GM12892 (cell line): ENCODE data around the gene CIC.

ENCODE experiments used
- DNase-seq: peaks from one replicate; pipeline ENCODE4 v3.0.0; 2011; ENCODE audit not compliant: insufficient read length
- FAIRE-seq: peaks from 2 replicates; lab custom pipeline; 2011; peaks lifted over from hg19 to GRCh38; lab: Jason Lieb, UNC
- POLR2A ChIP-seq: IDR thresholded peaks from 2 replicates; pipeline ENCODE4 v1.6.1; 2011; ENCODE audit warnings: low read depth, low read length, control low read depth
- POLR2AphosphoS5 ChIP-seq: IDR thresholded peaks from 2 replicates; pipeline ENCODE4 v1.6.1; 2011; ENCODE audit warnings: low read depth, low read length, control low read depth
- TAF1 ChIP-seq: IDR thresholded peaks from 2 replicates; pipeline ENCODE4 v1.6.1; 2011; ENCODE audit warnings: low read depth, mild to moderate bottlenecking, control low read depth, low read length, borderline replicate concordance

CIC gene

GRCh38 chr19:42275103-42275502, 6.1 kb downstream of the CIC start:
- TF ChIP-seq TAF1 (no peak), POLR2A (0 out of 2 replicates have a peak, but pooled peaks have one; percentile 17)
- no peak for FAIRE-seq
- no peak for DNase-seq

GRCh38 chr19:42275517-42275916, 6.5 kb downstream of the CIC start:
- FAIRE-seq, result no peak
- TF ChIP-seq TAF1 (no peak), POLR2A (0 out of 2 replicates have a peak, but pooled peaks have one; percentile 9)
- no peak for DNase-seq

GRCh38 chr19:42276284-42276683, 7.2 kb downstream of the CIC start:
- no peak for TF ChIP-seq POLR2AphosphoS5
- no peak for TF ChIP-seq TAF1
- no peak for TF ChIP-seq POLR2A
- FAIRE-seq (no peak), DNase-seq (no peak)

GRCh38 chr19:42276821-42277220, 7.8 kb downstream of the CIC start:
- no peak for TF ChIP-seq POLR2AphosphoS5
- TF ChIP-seq POLR2A, result no peak
- no peak for TF ChIP-seq TAF1
- FAIRE-seq (peak; percentile 14), DNase-seq (no peak)

GRCh38 chr19:42277821-42278451, 8.9 kb downstream of the CIC start:
- 0 out of 2 replicates have a peak, but pooled peaks have one; percentile 24 for TF ChIP-seq POLR2A
- no peak for TF ChIP-seq TAF1
- DNase-seq (no peak), FAIRE-seq (no peak)

GRCh38 chr19:42278452-42279154, 9.6 kb downstream of the CIC start:
- TF ChIP-seq TAF1 (no peak), POLR2AphosphoS5 (no peak), POLR2A (no peak)
- no peak for DNase-seq
- no peak for FAIRE-seq

- TF ChIP-seq POLR2A, result no peak
- TF ChIP-seq POLR2AphosphoS5, result no peak; the same call in 1 of the 2 replicates
- no peak for TF ChIP-seq TAF1
- FAIRE-seq, result peak; percentile 76
- DNase-seq, result no peak
Measured at GRCh38 chr19:42279155-42279901, 10.3 kb downstream of the CIC start.

GRCh38 chr19:42279902-42280814, 11.1 kb downstream of the CIC start:
- peak; percentile 99 for DNase-seq
- peak; percentile 99 for FAIRE-seq
- no peak for TF ChIP-seq TAF1
- TF ChIP-seq POLR2AphosphoS5, result peak; percentile 50; the same call in 1 of the 2 replicates
- peak; percentile 40; the same call in 1 of the 2 replicates for TF ChIP-seq POLR2A

GRCh38 chr19:42280815-42281145, 11.7 kb downstream of the CIC start:
- FAIRE-seq, result no peak
- TF ChIP-seq POLR2A, result no peak
- no peak for TF ChIP-seq TAF1
- no peak for TF ChIP-seq POLR2AphosphoS5
- DNase-seq, result no peak

GRCh38 chr19:42281146-42281826, 12.2 kb downstream of the CIC start:
- no peak for TF ChIP-seq POLR2AphosphoS5
- TF ChIP-seq POLR2A, result no peak
- no peak for TF ChIP-seq TAF1
- DNase-seq, result no peak
- no peak for FAIRE-seq
